Measurements from ENCODE around the gene SLCO4A1. TPM values are rescaled to one million over a fixed set of nuclear protein-coding genes. Genes with fewer than 3 reads are reported as not detected.

The SLCO4A1 gene
- total RNA-seq, 1 donor from 2014 or later: 63.3 TPM

DNA sequence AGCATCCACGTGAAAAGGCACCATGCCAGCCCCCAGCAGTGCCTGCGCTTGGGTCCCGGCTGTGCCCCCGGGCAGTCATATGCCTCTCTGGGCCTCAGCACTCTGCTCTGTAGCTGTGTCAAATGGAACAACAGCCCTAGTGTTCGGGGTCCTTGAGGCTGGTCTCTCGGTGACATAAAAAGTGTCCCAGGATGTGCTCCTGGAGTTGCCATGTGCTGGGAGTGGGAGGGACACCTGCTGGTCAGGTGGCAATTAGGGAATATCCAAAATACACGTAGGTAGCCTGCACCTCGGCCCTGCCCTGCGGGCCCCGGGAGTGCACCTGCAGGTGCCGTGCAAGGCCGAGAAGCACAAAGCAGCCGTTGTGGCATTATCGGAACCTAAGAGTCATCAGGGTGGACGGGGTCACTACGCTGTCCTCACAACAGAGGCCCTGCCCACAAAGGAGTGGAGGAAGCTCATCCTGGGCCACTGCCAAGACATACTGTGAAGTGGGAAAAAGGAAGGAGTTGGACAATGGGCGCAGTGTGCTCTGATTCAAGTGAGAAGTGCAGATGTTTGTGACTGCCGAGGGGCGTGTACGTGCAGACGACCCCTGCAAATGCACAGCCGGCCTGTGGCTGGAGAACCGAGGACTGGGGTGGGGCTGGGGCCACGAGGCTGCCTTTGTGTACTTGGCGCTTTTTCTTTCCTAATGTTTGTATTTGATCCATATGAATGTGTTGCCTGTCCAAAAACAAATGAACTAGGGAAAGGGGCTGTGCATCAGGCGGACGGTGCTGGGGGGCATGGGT, 24.6 kb downstream of the SLCO4A1 start:
- Histone ChIP-seq H3K9me3 (no peaks in the 10 kb centered on the region), H3K4me3 (no peak overlapping the region), H3K27ac (no peak overlapping the region), H3K27me3 (peaks cover 5% of the 10 kb centered on the region), H3K4me1 (peaks cover 13% of the 10 kb centered on the region), H3K36me3 (no peaks in the 10 kb centered on the region)
- DNase-seq: no peak
- TF ChIP-seq, protein P1, sequence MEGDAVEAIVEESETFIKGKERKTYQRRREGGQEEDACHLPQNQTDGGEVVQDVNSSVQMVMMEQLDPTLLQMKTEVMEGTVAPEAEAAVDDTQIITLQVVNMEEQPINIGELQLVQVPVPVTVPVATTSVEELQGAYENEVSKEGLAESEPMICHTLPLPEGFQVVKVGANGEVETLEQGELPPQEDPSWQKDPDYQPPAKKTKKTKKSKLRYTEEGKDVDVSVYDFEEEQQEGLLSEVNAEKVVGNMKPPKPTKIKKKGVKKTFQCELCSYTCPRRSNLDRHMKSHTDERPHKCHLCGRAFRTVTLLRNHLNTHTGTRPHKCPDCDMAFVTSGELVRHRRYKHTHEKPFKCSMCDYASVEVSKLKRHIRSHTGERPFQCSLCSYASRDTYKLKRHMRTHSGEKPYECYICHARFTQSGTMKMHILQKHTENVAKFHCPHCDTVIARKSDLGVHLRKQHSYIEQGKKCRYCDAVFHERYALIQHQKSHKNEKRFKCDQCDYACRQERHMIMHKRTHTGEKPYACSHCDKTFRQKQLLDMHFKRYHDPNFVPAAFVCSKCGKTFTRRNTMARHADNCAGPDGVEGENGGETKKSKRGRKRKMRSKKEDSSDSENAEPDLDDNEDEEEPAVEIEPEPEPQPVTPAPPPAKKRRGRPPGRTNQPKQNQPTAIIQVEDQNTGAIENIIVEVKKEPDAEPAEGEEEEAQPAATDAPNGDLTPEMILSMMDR (IDR thresholded peaks at IDR 0.05): no peak
- ATAC-seq: peak; percentile 59
- intact Hi-C loops (cut with DNase I): no loop called here

DNA sequence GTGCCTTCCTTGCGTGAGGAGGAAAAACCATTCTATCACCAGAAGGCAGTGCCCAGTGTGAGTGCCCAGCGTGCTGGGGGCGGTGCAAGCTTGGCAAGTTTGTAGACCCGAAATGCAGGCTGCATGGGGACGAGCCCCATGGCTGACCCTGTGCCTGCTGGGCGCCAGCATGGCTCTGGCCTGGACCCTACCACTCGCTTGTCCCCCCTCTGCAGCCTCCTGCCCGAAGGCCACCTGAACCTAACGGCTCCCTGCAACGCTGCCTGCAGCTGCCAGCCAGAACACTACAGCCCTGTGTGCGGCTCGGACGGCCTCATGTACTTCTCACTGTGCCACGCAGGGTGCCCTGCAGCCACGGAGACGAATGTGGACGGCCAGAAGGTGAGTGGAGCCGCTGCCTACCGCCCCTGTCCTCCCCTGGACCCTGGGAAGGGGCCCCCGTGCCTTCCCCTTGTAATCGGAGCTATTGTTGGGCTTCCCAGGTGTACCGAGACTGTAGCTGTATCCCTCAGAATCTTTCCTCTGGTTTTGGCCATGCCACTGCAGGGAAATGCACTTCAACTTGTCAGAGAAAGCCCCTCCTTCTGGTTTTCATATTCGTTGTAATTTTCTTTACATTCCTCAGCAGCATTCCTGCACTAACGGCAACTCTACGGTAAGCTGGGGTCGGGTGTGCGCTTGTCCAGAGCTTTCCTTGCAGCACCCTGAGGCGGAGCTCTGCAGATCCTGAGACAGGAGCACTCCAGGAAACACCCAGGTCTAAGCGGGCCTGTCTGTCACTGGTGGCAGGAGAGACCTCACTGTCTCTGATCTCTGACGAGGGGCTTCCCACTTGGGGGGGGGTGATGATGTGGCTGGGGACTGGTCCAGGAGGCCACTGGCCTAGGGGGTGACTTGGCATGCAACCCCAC, 25.5 kb downstream of the SLCO4A1 start:
- Histone ChIP-seq H3K9me3 (no peaks in the 10 kb centered on the region), H3K27me3 (peaks cover 5% of the 10 kb centered on the region), H3K4me3 (no peak overlapping the region), H3K4me1 (peaks cover 13% of the 10 kb centered on the region), H3K27ac (no peak overlapping the region), H3K36me3 (no peaks in the 10 kb centered on the region)
- ATAC-seq (no peak), DNase-seq (no peak)
- intact Hi-C loops (cut with DNase I): no loop called here
- TF ChIP-seq, protein P1 (IDR thresholded peaks at IDR 0.05): no peak

DNA sequence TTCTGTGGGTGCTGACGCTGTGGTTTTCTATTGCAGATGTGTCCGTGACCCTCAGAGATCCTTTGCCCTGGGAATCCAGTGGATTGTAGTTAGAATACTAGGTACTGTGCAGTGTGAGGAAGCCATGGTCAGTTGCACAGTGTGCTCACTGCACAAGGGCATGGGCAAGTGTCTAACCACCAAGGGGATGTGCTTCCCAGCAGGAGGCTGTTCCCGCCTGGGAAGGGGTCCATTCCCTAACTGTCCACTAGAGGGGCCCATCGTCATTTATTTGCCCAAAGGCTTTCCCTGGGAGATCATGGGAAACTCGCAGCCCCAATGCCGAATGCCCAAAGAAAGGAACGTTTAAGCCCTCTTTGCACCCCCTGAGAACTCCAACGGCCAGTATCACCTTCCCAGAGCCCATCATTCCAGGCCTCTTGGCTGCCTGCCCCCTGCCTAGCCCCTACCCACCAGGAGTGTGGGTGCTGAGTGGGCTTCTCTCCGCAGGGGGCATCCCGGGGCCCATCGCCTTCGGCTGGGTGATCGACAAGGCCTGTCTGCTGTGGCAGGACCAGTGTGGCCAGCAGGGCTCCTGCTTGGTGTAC, 26.2 kb downstream of the SLCO4A1 start:
- Histone ChIP-seq H3K4me3 (no peak overlapping the region), H3K4me1 (peaks cover 13% of the 10 kb centered on the region), H3K9me3 (no peaks in the 10 kb centered on the region), H3K27ac (no peak overlapping the region), H3K36me3 (no peaks in the 10 kb centered on the region), H3K27me3 (peaks cover 5% of the 10 kb centered on the region)
- intact Hi-C loops (cut with DNase I): no loop called here
- ATAC-seq (peak; percentile 70), DNase-seq (no peak)
- TF ChIP-seq, protein P1 (IDR thresholded peaks at IDR 0.05): peak; percentile 80

DNA sequence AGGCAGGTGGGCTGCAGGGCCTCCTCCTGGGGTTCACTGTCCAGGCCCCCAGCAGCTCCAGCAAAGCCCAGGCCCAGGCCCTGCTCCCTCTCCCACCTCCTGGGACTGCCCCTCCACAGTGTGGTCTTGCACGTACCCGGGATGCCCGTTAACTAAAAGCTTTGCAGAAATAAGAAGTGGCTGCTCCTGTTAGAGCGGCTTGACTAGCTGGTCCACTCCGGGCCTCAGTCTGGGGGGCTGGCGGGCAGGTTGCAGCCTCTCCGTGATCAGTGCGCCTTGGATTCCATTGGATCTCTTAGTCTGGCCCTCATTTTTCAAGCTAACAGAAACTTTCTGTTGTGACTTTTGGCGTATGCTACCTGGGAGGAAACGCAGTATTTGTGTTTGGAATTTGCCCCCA, 26.9 kb downstream of the SLCO4A1 start:
- TF ChIP-seq, protein P1 (IDR thresholded peaks at IDR 0.05): no peak
- H3K27me3 ChIP-seq: peaks cover 5% of the 10 kb centered on the region
- H3K9me3 ChIP-seq: no peaks in the 10 kb centered on the region
- no peak overlapping the region for H3K4me3 ChIP-seq
- DNase-seq (no peak), ATAC-seq (no peak)
- H3K36me3 ChIP-seq: no peaks in the 10 kb centered on the region
- peaks cover 13% of the 10 kb centered on the region for H3K4me1 ChIP-seq
- intact Hi-C loops (cut with DNase I): no loop called here
- no peak overlapping the region for H3K27ac ChIP-seq

DNA sequence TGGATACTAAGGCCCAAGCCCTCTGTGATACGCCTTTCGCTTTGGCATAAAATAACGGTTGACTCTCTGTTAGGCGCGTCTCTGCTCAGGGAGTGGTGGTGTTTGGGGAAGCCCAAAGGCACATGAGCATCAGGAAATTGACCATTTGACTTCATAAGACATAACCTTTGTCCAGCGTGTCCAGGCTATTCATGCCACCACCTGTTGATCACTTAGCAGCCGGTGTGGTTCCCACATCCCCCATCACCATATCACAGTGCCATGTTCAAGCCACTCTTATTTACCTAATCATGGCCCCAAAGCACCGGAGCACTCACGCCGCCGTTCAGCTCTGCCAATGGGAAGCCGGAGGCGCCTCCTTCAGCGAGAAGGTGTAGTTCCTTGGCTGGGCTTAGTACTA, 27.9 kb downstream of the SLCO4A1 start:
- DNase-seq (no peak), ATAC-seq (no peak)
- TF ChIP-seq, protein P1 (IDR thresholded peaks at IDR 0.05): no peak
- Histone ChIP-seq H3K27ac (no peak overlapping the region), H3K4me1 (peaks cover 13% of the 10 kb centered on the region), H3K9me3 (no peaks in the 10 kb centered on the region), H3K4me3 (no peak overlapping the region), H3K27me3 (peaks cover 4% of the 10 kb centered on the region), H3K36me3 (no peaks in the 10 kb centered on the region)
- intact Hi-C loops (cut with DNase I): loop anchor here (10.0 kb wide), 1 partner anchor 135 kb away; the partner anchor contains the start of gene OGFR

Data from upper lobe of right lung (tissue), 1 donor.